Measurements from ENCODE around the gene TCF12.
"Not testable (repeated sequence)": the region's sequence is repeated elsewhere in the genome, so short reads cannot be mapped to it uniquely, and the experiment has no call there.

Gene TCF12

GRCh38 chr15:56978898-56979662, 60.6 kb downstream of the TCF12 start:
- no peak for DNase-seq (ENCODE audit: low spot score)

GRCh38 chr15:56980473-56980872, 62.0 kb downstream of the TCF12 start:
- DNase-seq (ENCODE audit: low spot score), result no peak

- no peak for DNase-seq (ENCODE audit: low spot score)
Measured at GRCh38 chr15:56981160-56981559, 62.7 kb downstream of the TCF12 start.

- DNase-seq (ENCODE audit: low spot score), result no peak
Measured at GRCh38 chr15:56982987-56983386, 64.5 kb downstream of the TCF12 start.

- DNase-seq (ENCODE audit: low spot score), result no peak
Measured at GRCh38 chr15:56984681-56985481, 66.4 kb downstream of the TCF12 start.

GRCh38 chr15:56985856-56986255, 67.4 kb downstream of the TCF12 start:
- no peak for DNase-seq (ENCODE audit: low spot score)

- DNase-seq (ENCODE audit: low spot score), result no peak
Measured at GRCh38 chr15:56987286-56987685, 68.8 kb downstream of the TCF12 start.

- DNase-seq (ENCODE audit: low spot score), result no peak
Measured at GRCh38 chr15:56988219-56988618, 69.8 kb downstream of the TCF12 start.

GRCh38 chr15:56989411-56989924, 71.0 kb downstream of the TCF12 start:
- no peak for DNase-seq (ENCODE audit: low spot score)

- DNase-seq (ENCODE audit: low spot score), result no peak
Measured at GRCh38 chr15:56991017-56991416, 72.6 kb downstream of the TCF12 start.

- no peak for DNase-seq (ENCODE audit: low spot score)
Measured at GRCh38 chr15:56992725-56993124, 74.3 kb downstream of the TCF12 start.

- DNase-seq (ENCODE audit: low spot score), result no peak
Measured at GRCh38 chr15:56994280-56994679, 75.8 kb downstream of the TCF12 start.

GRCh38 chr15:56996093-56996492, 77.6 kb downstream of the TCF12 start:
- no peak for DNase-seq (ENCODE audit: low spot score)

- no peak for DNase-seq (ENCODE audit: low spot score)
Measured at GRCh38 chr15:56996746-56997470, 78.5 kb downstream of the TCF12 start.

- DNase-seq (ENCODE audit: low spot score), result peak; percentile 26
Measured at GRCh38 chr15:57003418-57003817, 85.0 kb downstream of the TCF12 start.

GRCh38 chr15:57005244-57005643, 86.8 kb downstream of the TCF12 start:
- DNase-seq (ENCODE audit: low spot score), result no peak

- not testable (repeated sequence) for DNase-seq (ENCODE audit: low spot score)
Measured at GRCh38 chr15:57007797-57008196, 89.4 kb downstream of the TCF12 start.

- DNase-seq (ENCODE audit: low spot score), result no peak
Measured at GRCh38 chr15:57010724-57011123, 92.3 kb downstream of the TCF12 start.

- DNase-seq (ENCODE audit: low spot score), result no peak
Measured at GRCh38 chr15:57012556-57012955, 94.1 kb downstream of the TCF12 start.

GRCh38 chr15:57014896-57015295, 96.5 kb downstream of the TCF12 start:
- not testable (repeated sequence) for DNase-seq (ENCODE audit: low spot score)

GRCh38 chr15:57015360-57015759, 96.9 kb downstream of the TCF12 start:
- DNase-seq (ENCODE audit: low spot score), result no peak

- DNase-seq (ENCODE audit: low spot score), result no peak
Measured at GRCh38 chr15:57015897-57016296, 97.5 kb downstream of the TCF12 start.
